B cell (primary cell): Measurements from ENCODE around the gene CCDC28B.

Experiments used
- CTCF ChIP-seq: fragments of 200-600 bp; IDR thresholded peaks from one replicate; pipeline ENCODE4 v1.8.0; 2022; ENCODE audit warnings: antibody characterized with exemption, mild to moderate bottlenecking
- EZH2 ChIP-seq: IDR thresholded peaks from 2 replicates; pipeline ENCODE4 v1.6.1; 2012; ENCODE audit warnings: borderline replicate concordance, low read depth, mild to moderate bottlenecking, moderate library complexity, low read length; ENCODE audit not compliant: insufficient read depth, poor library complexity, severe bottlenecking

- no peak for TF ChIP-seq CTCF
- TF ChIP-seq EZH2, result no peak
Observed at GRCh38 chr1:32179443-32180185, 20.8 kb upstream of the CCDC28B start, which contains the start of gene TXLNA.
